ENCODE data around the gene WDR46. TPM values are rescaled to one million over a fixed set of nuclear protein-coding genes. Genes with fewer than 3 reads are reported as not detected.
"Not testable (repeated sequence)": the region's sequence is repeated elsewhere in the genome, so short reads cannot be mapped to it uniquely, and the experiment has no call there.

The WDR46 gene
- total RNA-seq, 1 donor: 99.7 TPM

GRCh38 chr6:33288141-33288920 lies 708 bp downstream of the WDR46 start:
- no peak for TF ChIP-seq CTCF (IDR thresholded peaks at IDR 0.05; ENCODE audit: insufficient read depth, low read depth, low read length)
- peak overlapping the region; percentile 93 for H3K4me3 ChIP-seq (ENCODE audit: low read depth, low read length)
- DNase-seq (ENCODE audit: low read depth): no peak

- no peak for TF ChIP-seq CTCF (IDR thresholded peaks at IDR 0.05; ENCODE audit: insufficient read depth, low read depth, low read length)
- H3K4me3 ChIP-seq (ENCODE audit: low read depth, low read length): no peak overlapping the region
- no peak for DNase-seq (ENCODE audit: low read depth)
Measured at GRCh38 chr6:33286946-33287914, 1.8 kb downstream of the WDR46 start.

- DNase-seq (ENCODE audit: low read depth); H3K4me3 ChIP-seq (ENCODE audit: low read depth, low read length): not testable (repeated sequence)
Measured at GRCh38 chr6:33285214-33285613, 3.8 kb downstream of the WDR46 start.

GRCh38 chr6:33280539-33280938 lies 8.5 kb downstream of the WDR46 start:
- H3K4me3 ChIP-seq (ENCODE audit: low read depth, low read length): no peak overlapping the region
- TF ChIP-seq CTCF (IDR thresholded peaks at IDR 0.05; ENCODE audit: insufficient read depth, low read depth, low read length): no peak
- no peak for DNase-seq (ENCODE audit: low read depth)

- TF ChIP-seq CTCF (IDR thresholded peaks at IDR 0.05; ENCODE audit: insufficient read depth, low read depth, low read length): peak; percentile 60
- peak; percentile 47 for DNase-seq (ENCODE audit: low read depth)
- no peak overlapping the region for H3K4me3 ChIP-seq (ENCODE audit: low read depth, low read length)
Measured at GRCh38 chr6:33279971-33280511, 9.0 kb downstream of the WDR46 start.

GRCh38 chr6:33279257-33279695 lies 9.8 kb downstream of the WDR46 start:
- TF ChIP-seq CTCF (IDR thresholded peaks at IDR 0.05; ENCODE audit: insufficient read depth, low read depth, low read length): no peak
- no peak for DNase-seq (ENCODE audit: low read depth)
- no peak overlapping the region for H3K4me3 ChIP-seq (ENCODE audit: low read depth, low read length)

- H3K4me3 ChIP-seq (ENCODE audit: low read depth, low read length): no peak overlapping the region
- TF ChIP-seq CTCF (IDR thresholded peaks at IDR 0.05; ENCODE audit: insufficient read depth, low read depth, low read length): no peak
- DNase-seq (ENCODE audit: low read depth): no peak
Measured at GRCh38 chr6:33278810-33279209, 10.2 kb downstream of the WDR46 start.
